Body of pancreas (tissue), 4 donors: ENCODE measurements around the gene DNPEP. TPM values are rescaled to one million over a fixed set of nuclear protein-coding genes. Genes with fewer than 3 reads are reported as not detected.

ENCODE experiments used
- ATAC-seq: fragments of 150-250 bp; one replicate; pipeline ENCODE4 v1.9.1; 2016
- DNase-seq, 4 donors: peaks; one replicate each; pipeline ENCODE4 v3.0.0-alpha.2; 2019
- H3K27ac ChIP-seq, 4 donors: fragments of 200-600 bp; sonication (generic); 1 replicate in 3 of 4; 2 replicates in 1 of 4; pipeline versions ENCODE4 v1.5.1 to v1.6.1; 2016 to 2019; ENCODE audit warnings: mild to moderate bottlenecking in 1 of 4, mixed read lengths in 1 of 4, moderate library complexity in 1 of 4
- H3K27me3 ChIP-seq, 2 donors: fragments of 200-600 bp; sonication (generic); one replicate each; pipeline ENCODE4 v1.6.0; 2016; ENCODE audit warnings: mild to moderate bottlenecking in 1 of 2
- H3K36me3 ChIP-seq, 2 donors: fragments of 200-600 bp; sonication (generic); replicated peaks in 1 of 2; 2 replicates each; pipeline ENCODE4 v1.5.1; 2016; ENCODE audit warnings: low read depth in 2 of 2; ENCODE audit not compliant: insufficient read depth in 1 of 2
- H3K4me1 ChIP-seq: fragments of 200-600 bp; sonication (generic); one replicate; pipeline ENCODE4 v1.6.0; 2016
- H3K4me3 ChIP-seq, 2 donors: fragments of 200-600 bp; sonication (generic); 1 replicate in 1 of 2; 2 replicates in 1 of 2; pipeline ENCODE4 v1.5.1; 2016 to 2019
- H3K9me3 ChIP-seq, 3 donors: fragments of 200-600 bp; sonication (generic); 1 replicate in 2 of 3; 2 replicates in 1 of 3; pipeline ENCODE4 v1.5.1; 2016
- CTCF ChIP-seq, 7 experiments: fragments of 450-650 bp in 4 of 7; fragments of 200-600 bp in 3 of 7; sonication (generic) in 3 of 7; IDR thresholded peaks; one replicate each; pipeline ENCODE4 v1.5.1; 2016 to 2019; ENCODE audit warnings: antibody characterized with exemption in 7 of 7
- POLR2A ChIP-seq, 3 donors: fragments of 450-650 bp; IDR thresholded peaks; one replicate each; pipeline ENCODE4 v1.6.1; 2016; ENCODE audit warnings: antibody characterized with exemption in 3 of 3, mild to moderate bottlenecking in 2 of 3
- WGBS, 2 donors: methylation state at CpG; one replicate each; pipeline ENCODE4 v1.1.5; 2017; 5-methylcytosine and 5-hydroxymethylcytosine counted together
- intact Hi-C: fragments of 100-400 bp; cut with DNase I; formaldehyde crosslinking; loops from one replicate; pipeline ENCODE4 v1.15.1; 2023
- total RNA-seq, 2 donors: library from RNA; depleted of rRNA; stranded (reverse); fragments of >200 nt; gene quantifications; one replicate each; pipeline ENCODE4 v1.1.0, GENCODE V29; 2016

DNPEP gene
- 10 to 100 TPM; 18.4 to 24.7 TPM for total RNA-seq

GRCh38 chr2:219387306-219388120 lies at the start of gene DNPEP:
DNPEP (minus strand) TSS chr2:219387912; CDS start chr2:219387794, 118 bp downstream.
- Histone ChIP-seq H3K4me3 (peak within 1 kb of the TSS; percentile 60 to 77), H3K27me3 (no peaks in the 10 kb centered on the region), H3K27ac (peak within 1 kb of the TSS; percentile 86 to 95 (median 92)), H3K36me3 (peaks cover 10 to 18% of the 10 kb centered on the region in 2 donors), H3K4me1 (peaks cover 11% of the 10 kb centered on the region), H3K9me3 (no peaks in the 10 kb centered on the region)
- peak; percentile 77 to 87 (median 82) for DNase-seq
- peak; percentile 76 for ATAC-seq
- intact Hi-C loops: no loop called here
- TF ChIP-seq POLR2A (IDR thresholded peaks at IDR 0.05): peak; percentile 18 to 71 (median 68)
- TF ChIP-seq CTCF (IDR thresholded peaks at IDR 0.05): no peak
- 0 to 1% methylated on average over 19 to 43 of the region's 76 CpGs for WGBS, 2 donors

DNA sequence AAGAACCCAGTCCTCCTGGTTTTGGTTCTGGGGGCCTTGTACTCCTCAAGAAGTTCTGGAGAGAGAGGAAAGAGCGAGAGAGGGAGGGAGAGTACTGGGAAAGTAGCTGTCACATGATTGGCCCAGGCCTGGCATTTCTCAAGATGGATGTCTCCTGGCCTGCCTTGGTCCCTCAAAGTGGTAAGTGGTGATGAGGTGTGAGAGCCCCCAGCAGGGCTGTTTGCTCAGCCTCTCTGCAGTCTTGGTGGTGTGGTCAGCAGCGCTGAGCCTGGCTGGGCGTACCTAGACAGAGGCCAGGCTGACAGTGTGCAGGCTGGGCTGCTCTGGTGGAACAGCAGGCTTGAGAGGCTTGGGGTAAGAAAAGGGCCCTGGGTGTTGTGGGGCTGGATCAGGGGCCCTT lies 49.4 kb upstream of the DNPEP start:
- 82 to 87% methylated on average over 3 of the region's 3 CpGs for WGBS, 2 donors
- H3K27ac ChIP-seq: no peak overlapping the region
- no peak for DNase-seq
- peaks cover 7 to 15% of the 10 kb centered on the region in 2 donors for H3K27me3 ChIP-seq
- intact Hi-C loops: no loop called here
- H3K4me3 ChIP-seq: no peak overlapping the region
- no peaks in the 10 kb centered on the region for H3K36me3 ChIP-seq
- no peak for TF ChIP-seq CTCF (IDR thresholded peaks at IDR 0.05)
- TF ChIP-seq POLR2A (IDR thresholded peaks at IDR 0.05): no peak
- no peaks in the 10 kb centered on the region for H3K9me3 ChIP-seq
- no peak for ATAC-seq
- peaks cover 15% of the 10 kb centered on the region for H3K4me1 ChIP-seq

DNA sequence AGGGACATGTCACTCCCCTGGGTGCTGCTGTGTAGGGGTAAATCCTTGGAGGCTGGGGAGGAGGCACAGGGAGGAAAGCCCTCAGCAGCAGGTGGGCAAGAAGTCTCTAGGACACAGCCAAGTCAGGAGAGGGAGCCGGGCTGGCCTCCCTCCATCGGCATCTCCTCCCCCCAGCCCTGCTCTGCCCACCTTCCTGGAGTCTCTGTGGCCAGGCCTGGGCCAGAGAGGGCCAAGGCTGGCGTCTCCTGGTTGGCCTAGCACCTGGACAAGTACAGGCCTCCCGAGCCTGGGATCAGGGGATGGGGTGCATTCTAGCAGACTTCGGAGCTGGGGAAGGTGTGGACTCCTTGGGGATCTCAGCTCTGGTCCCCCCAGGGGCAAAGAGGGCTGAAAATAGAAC lies 48.8 kb upstream of the DNPEP start:
- 75 to 84% methylated on average over 5 of the region's 5 CpGs for WGBS, 2 donors
- no peaks in the 10 kb centered on the region for H3K36me3 ChIP-seq
- no peak for ATAC-seq
- intact Hi-C loops: no loop called here
- H3K4me3 ChIP-seq: no peak overlapping the region
- H3K9me3 ChIP-seq: no peaks in the 10 kb centered on the region
- DNase-seq: no peak
- H3K27ac ChIP-seq: no peak overlapping the region
- TF ChIP-seq POLR2A (IDR thresholded peaks at IDR 0.05) (no peak), CTCF (IDR thresholded peaks at IDR 0.05) (no peak)
- peaks cover 13% of the 10 kb centered on the region for H3K4me1 ChIP-seq
- H3K27me3 ChIP-seq: peaks cover 7 to 15% of the 10 kb centered on the region in 2 donors

- peaks cover 8% of the 10 kb centered on the region for H3K4me1 ChIP-seq
- H3K27ac ChIP-seq: no peak overlapping the region
- intact Hi-C loops: no loop called here
- no peak for DNase-seq
- H3K9me3 ChIP-seq: no peaks in the 10 kb centered on the region
- TF ChIP-seq CTCF (IDR thresholded peaks at IDR 0.05) (no peak), POLR2A (IDR thresholded peaks at IDR 0.05) (no peak)
- 78 to 89% methylated on average over 5 of the region's 6 CpGs for WGBS, 2 donors
- ATAC-seq: no peak
- no peak overlapping the region for H3K4me3 ChIP-seq
- no peaks in the 10 kb centered on the region for H3K36me3 ChIP-seq
- H3K27me3 ChIP-seq: peaks cover 7 to 15% of the 10 kb centered on the region in 2 donors
These were observed 48.0 kb upstream of the DNPEP start for GRCh38 chr2:219435701-219436100.
